ENCODE measurements around the gene CDYL2.

- TF ChIP-seq SP1 (CRISPR knock-in tag; conservative IDR thresholded peaks at IDR 0.05) (no peak), CTCF (IDR thresholded peaks at IDR 0.05) (no peak), EMX1 (CRISPR knock-in tag; IDR thresholded peaks at IDR 0.05) (no peak), ZNF138 (CRISPR knock-in tag; conservative IDR thresholded peaks at IDR 0.05) (no peak), ETV6 (CRISPR knock-in tag; IDR thresholded peaks at IDR 0.05) (no peak), MYBL2 (CRISPR knock-in tag; IDR thresholded peaks at IDR 0.05) (no peak), E2F5 (CRISPR knock-in tag; IDR thresholded peaks at IDR 0.05) (no peak), ZNF423 (CRISPR knock-in tag; IDR thresholded peaks at IDR 0.05) (no peak), FOXK1 (CRISPR knock-in tag; IDR thresholded peaks at IDR 0.05) (no peak)
- TF ChIP-seq, protein P1, sequence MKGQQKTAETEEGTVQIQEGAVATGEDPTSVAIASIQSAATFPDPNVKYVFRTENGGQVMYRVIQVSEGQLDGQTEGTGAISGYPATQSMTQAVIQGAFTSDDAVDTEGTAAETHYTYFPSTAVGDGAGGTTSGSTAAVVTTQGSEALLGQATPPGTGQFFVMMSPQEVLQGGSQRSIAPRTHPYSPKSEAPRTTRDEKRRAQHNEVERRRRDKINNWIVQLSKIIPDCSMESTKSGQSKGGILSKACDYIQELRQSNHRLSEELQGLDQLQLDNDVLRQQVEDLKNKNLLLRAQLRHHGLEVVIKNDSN (CRISPR knock-in tag; IDR thresholded peaks at IDR 0.05) = no peak
- TF ChIP-seq, protein P2, sequence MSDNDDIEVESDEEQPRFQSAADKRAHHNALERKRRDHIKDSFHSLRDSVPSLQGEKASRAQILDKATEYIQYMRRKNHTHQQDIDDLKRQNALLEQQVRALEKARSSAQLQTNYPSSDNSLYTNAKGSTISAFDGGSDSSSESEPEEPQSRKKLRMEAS (CRISPR knock-in tag; IDR thresholded peaks at IDR 0.05) = no peak
- TF ChIP-seq, protein P3, sequence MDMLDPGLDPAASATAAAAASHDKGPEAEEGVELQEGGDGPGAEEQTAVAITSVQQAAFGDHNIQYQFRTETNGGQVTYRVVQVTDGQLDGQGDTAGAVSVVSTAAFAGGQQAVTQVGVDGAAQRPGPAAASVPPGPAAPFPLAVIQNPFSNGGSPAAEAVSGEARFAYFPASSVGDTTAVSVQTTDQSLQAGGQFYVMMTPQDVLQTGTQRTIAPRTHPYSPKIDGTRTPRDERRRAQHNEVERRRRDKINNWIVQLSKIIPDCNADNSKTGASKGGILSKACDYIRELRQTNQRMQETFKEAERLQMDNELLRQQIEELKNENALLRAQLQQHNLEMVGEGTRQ (CRISPR knock-in tag; IDR thresholded peaks at IDR 0.05) = no peak
These were observed 1.9 kb upstream of the CDYL2 start for GRCh38 chr16:80806289-80806688.
